Mesenchymal stem cell (in vitro differentiated cells and primary cell): ENCODE results near the gene WASHC4.
A peak's percentile ranks its signal among the peaks of the same experiment; 100 is the strongest.

Experiments used
- DNase-seq: peaks from one replicate; pipeline ENCODE4 v3.0.0-alpha.2; 2013
- H2AFZ ChIP-seq: one replicate; pipeline ENCODE4 v1.6.1; 2013; ENCODE audit warnings: low read depth, mild to moderate bottlenecking, control low read depth, inconsistent platforms, low read length, moderate library complexity
- H2AK5ac ChIP-seq: 2 replicates; pipeline ENCODE4 v1.6.1; 2013; ENCODE audit warnings: low read length, moderate library complexity, mild to moderate bottlenecking, inconsistent platforms; ENCODE audit not compliant: severe bottlenecking
- H2BK120ac ChIP-seq: one replicate; pipeline ENCODE4 v1.6.1; 2013; ENCODE audit warnings: low read depth, mild to moderate bottlenecking, inconsistent platforms, low read length, moderate library complexity
- H2BK12ac ChIP-seq, 2 experiments: one replicate each; pipeline ENCODE4 v1.6.1; 2013; ENCODE audit warnings: inconsistent platforms in 2 of 2, low read length in 2 of 2, mild to moderate bottlenecking in 2 of 2, moderate library complexity in 2 of 2, control low read depth in 1 of 2
- H2BK15ac ChIP-seq: one replicate; pipeline ENCODE4 v1.6.1; 2013; ENCODE audit warnings: mild to moderate bottlenecking, low read depth, inconsistent platforms; ENCODE audit not compliant: poor library complexity, severe bottlenecking
- H2BK5ac ChIP-seq: 2 replicates; pipeline ENCODE4 v1.6.1; 2013; ENCODE audit warnings: low read depth, mild to moderate bottlenecking, low read length, control low read depth, inconsistent platforms; ENCODE audit not compliant: poor library complexity, severe bottlenecking
- H3K14ac ChIP-seq, 2 experiments: one replicate each; pipeline ENCODE4 v1.6.1; 2013; ENCODE audit warnings: inconsistent platforms in 2 of 2, low read length in 2 of 2, control low read depth in 1 of 2, mild to moderate bottlenecking in 1 of 2, moderate library complexity in 1 of 2
- H3K18ac ChIP-seq, 2 experiments: one replicate each; pipeline ENCODE4 v1.6.1; 2013; ENCODE audit warnings: inconsistent platforms in 2 of 2, low read length in 2 of 2, control low read depth in 1 of 2, low read depth in 1 of 2, mild to moderate bottlenecking in 1 of 2
- H3K23ac ChIP-seq, 2 experiments: one replicate each; pipeline ENCODE4 v1.6.1; 2013; ENCODE audit warnings: inconsistent platforms in 2 of 2, low read length in 2 of 2, mild to moderate bottlenecking in 2 of 2, moderate library complexity in 2 of 2, control low read depth in 1 of 2
- H3K27ac ChIP-seq: 2 replicates; pipeline ENCODE4 v1.5.1; 2013; ENCODE audit warnings: mild to moderate bottlenecking, moderate library complexity, low read length, control low read depth, inconsistent platforms; ENCODE audit not compliant: poor library complexity, severe bottlenecking
- H3K27me3 ChIP-seq, 2 experiments: 2 replicates each; pipeline versions ENCODE4 v1.6.1 to v1.7.0; 2013; ENCODE audit warnings: low read length in 2 of 2, mild to moderate bottlenecking in 2 of 2, moderate library complexity in 2 of 2, control low read depth in 1 of 2, inconsistent platforms in 1 of 2; ENCODE audit not compliant: control insufficient read depth in 1 of 2, insufficient read depth in 1 of 2
- H3K36me3 ChIP-seq, 2 experiments: 2 replicates each; pipeline versions ENCODE4 v1.6.1 to v1.7.0; 2013; ENCODE audit warnings: low read length in 2 of 2, control low read depth in 1 of 2, inconsistent platforms in 1 of 2, low read depth in 1 of 2, mild to moderate bottlenecking in 1 of 2; ENCODE audit not compliant: insufficient read depth in 2 of 2, control insufficient read depth in 1 of 2
- H3K4ac ChIP-seq, 2 experiments: one replicate each; pipeline ENCODE4 v1.6.1; 2013; ENCODE audit warnings: inconsistent platforms in 2 of 2, low read length in 2 of 2, mild to moderate bottlenecking in 2 of 2, moderate library complexity in 2 of 2, control low read depth in 1 of 2, low read depth in 1 of 2
- H3K4me1 ChIP-seq: 2 replicates; pipeline ENCODE4 v1.6.1; 2013; ENCODE audit warnings: low read depth, low read length, control low read depth; ENCODE audit not compliant: control insufficient read depth, insufficient read depth
- H3K4me2 ChIP-seq: 2 replicates; pipeline ENCODE4 v1.6.1; 2013; ENCODE audit warnings: low read length, mild to moderate bottlenecking, inconsistent platforms; ENCODE audit not compliant: poor library complexity, severe bottlenecking
- H3K4me3 ChIP-seq, 2 experiments: 2 replicates each; pipeline versions ENCODE4 v1.5.1 to v1.7.0; 2013; ENCODE audit warnings: low read length in 2 of 2, mild to moderate bottlenecking in 2 of 2, control low read depth in 1 of 2, low read depth in 1 of 2; ENCODE audit not compliant: insufficient read depth in 1 of 2
- H3K79me1 ChIP-seq: replicated peaks from 2 replicates; pipeline ENCODE4 v1.6.1; 2013; ENCODE audit warnings: mild to moderate bottlenecking, control low read depth, low read length, inconsistent platforms; ENCODE audit not compliant: poor library complexity, severe bottlenecking
- H3K9ac ChIP-seq: 2 replicates; pipeline ENCODE4 v1.7.0; 2013; ENCODE audit warnings: mild to moderate bottlenecking, low read length, moderate library complexity
- H3K9me3 ChIP-seq: 2 replicates; pipeline ENCODE4 v1.7.0; 2013; ENCODE audit warnings: mild to moderate bottlenecking, low read length; ENCODE audit not compliant: control insufficient read depth
- H4K8ac ChIP-seq: one replicate; pipeline ENCODE4 v1.6.1; 2013; ENCODE audit warnings: inconsistent platforms, mild to moderate bottlenecking, low read length, moderate library complexity
- H4K91ac ChIP-seq: one replicate; pipeline ENCODE4 v1.6.1; 2013; ENCODE audit warnings: mild to moderate bottlenecking, low read length, inconsistent platforms
- WGBS: methylation state at CpG from one replicate; pipeline ENCODE4 v1.1.7; 2013; ENCODE audit warnings: mixed read lengths; 5-methylcytosine and 5-hydroxymethylcytosine counted together

The WASHC4 gene

DNA sequence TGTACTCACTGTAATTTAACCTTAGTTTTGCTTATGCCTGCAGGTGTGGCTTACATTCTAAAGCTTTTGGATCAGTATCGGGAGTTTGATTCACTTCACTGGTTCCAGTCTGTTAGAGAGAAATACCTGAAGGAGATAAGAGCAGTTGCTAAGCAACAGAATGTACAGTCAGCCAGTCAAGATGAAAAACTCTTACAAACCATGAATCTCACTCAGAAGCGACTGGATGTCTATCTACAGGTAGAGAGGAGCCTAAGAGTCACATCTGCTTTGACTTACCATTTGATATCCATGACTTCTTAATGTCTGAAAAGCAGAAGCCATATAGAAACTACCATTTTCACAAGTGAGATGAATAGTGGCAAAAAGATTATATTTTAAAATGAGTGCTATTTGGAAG lies 56.5 kb downstream of the WASHC4 start:
- H4K91ac ChIP-seq: no peak overlapping the region
- no peak overlapping the region for H2AK5ac ChIP-seq
- no peak overlapping the region for H2BK15ac ChIP-seq
- no peak overlapping the region for H2BK12ac ChIP-seq
- no peak overlapping the region for H3K27ac ChIP-seq
- H2BK5ac ChIP-seq: no peak overlapping the region
- H3K4me1 ChIP-seq: peaks cover 1% of the 10 kb centered on the region
- H3K9ac ChIP-seq: no peak overlapping the region
- 100% methylated on average over 1 of the region's 2 CpGs for WGBS
- no peak overlapping the region for H3K4ac ChIP-seq
- H3K14ac ChIP-seq: no peak overlapping the region
- H2AFZ ChIP-seq: no peak overlapping the region
- no peaks in the 10 kb centered on the region for H3K27me3 ChIP-seq
- no peak overlapping the region for H2BK120ac ChIP-seq
- H3K9me3 ChIP-seq: no peaks in the 10 kb centered on the region
- no peak overlapping the region for H3K23ac ChIP-seq
- no peak overlapping the region for H3K4me3 ChIP-seq
- peaks cover 1% of the 10 kb centered on the region for H3K79me1 ChIP-seq
- H3K18ac ChIP-seq: no peak overlapping the region
- no peak overlapping the region for H3K4me2 ChIP-seq
- DNase-seq: no peak
- H4K8ac ChIP-seq: no peak overlapping the region
- H3K36me3 ChIP-seq: peaks cover 6 to 99% of the 10 kb centered on the region in 2 experiments

DNA sequence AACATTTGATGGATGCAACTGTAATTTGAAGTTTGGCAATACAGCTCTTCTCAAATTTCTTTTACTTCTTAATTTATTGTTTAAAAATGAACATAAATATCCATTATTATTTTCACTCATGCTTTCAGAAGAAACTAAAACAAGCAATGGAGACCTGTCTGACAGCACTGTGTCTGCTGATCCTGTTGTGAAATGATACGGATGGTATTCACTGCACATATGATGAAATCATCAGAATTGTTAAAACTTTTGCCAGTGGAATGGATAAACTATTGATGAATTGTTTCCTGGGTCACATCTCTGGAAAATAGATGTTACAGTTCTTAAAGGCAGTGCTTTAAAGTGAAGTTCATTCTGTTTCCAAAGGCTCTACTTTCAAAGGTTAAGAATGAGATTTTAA lies 59.2 kb downstream of the WASHC4 start:
- H3K9ac ChIP-seq: peak overlapping the region; percentile 38
- H3K4ac ChIP-seq: no peak overlapping the region
- no peak overlapping the region for H2BK120ac ChIP-seq
- H3K23ac ChIP-seq: no peak overlapping the region
- no peaks in the 10 kb centered on the region for H3K9me3 ChIP-seq
- peaks cover 1% of the 10 kb centered on the region for H3K79me1 ChIP-seq
- no peak overlapping the region for H3K27ac ChIP-seq
- no peaks in the 10 kb centered on the region for H3K4me1 ChIP-seq
- no peak overlapping the region for H3K18ac ChIP-seq
- H4K91ac ChIP-seq: no peak overlapping the region
- H2BK12ac ChIP-seq: no peak overlapping the region
- H3K4me3 ChIP-seq: no peak overlapping the region
- H2AK5ac ChIP-seq: no peak overlapping the region
- H2BK15ac ChIP-seq: no peak overlapping the region
- no peak overlapping the region for H4K8ac ChIP-seq
- WGBS: 85% methylated on average over 1 of the region's 1 CpG
- DNase-seq: peak; percentile 18
- H2AFZ ChIP-seq: no peak overlapping the region
- no peak overlapping the region for H3K4me2 ChIP-seq
- peaks cover 5 to 99% of the 10 kb centered on the region in 2 experiments for H3K36me3 ChIP-seq
- H3K14ac ChIP-seq: no peak overlapping the region
- H2BK5ac ChIP-seq: no peak overlapping the region
- H3K27me3 ChIP-seq: no peaks in the 10 kb centered on the region

DNA sequence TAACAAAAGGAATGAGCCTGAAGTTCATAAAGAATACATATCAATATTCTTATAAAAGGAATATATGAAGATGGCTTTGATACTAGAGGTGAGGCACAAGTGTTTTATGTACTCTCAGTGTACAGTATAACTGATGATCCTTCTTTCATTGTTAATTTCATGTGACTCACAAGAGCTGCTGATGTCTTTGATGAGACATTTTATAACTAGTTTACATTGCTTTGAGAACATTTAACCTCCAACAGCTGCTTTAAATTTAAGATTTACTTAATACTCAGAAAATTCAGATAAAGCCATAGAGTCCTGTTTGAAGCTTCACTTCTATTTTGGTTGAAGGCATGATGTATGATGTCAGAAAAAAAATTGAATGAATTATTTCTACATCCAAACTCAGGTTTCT lies 59.8 kb downstream of the WASHC4 start:
- Histone ChIP-seq H3K4me3 (no peak overlapping the region), H3K4me2 (no peak overlapping the region), H2BK15ac (no peak overlapping the region), H3K18ac (no peak overlapping the region), H3K9me3 (no peaks in the 10 kb centered on the region), H2BK120ac (no peak overlapping the region), H3K14ac (no peak overlapping the region), H2BK5ac (no peak overlapping the region), H3K23ac (no peak overlapping the region), H4K8ac (no peak overlapping the region), H3K27me3 (no peaks in the 10 kb centered on the region), H2AK5ac (no peak overlapping the region), H4K91ac (no peak overlapping the region), H3K9ac (peak overlapping the region; percentile 38), H3K4me1 (no peaks in the 10 kb centered on the region), H3K79me1 (peaks cover 2% of the 10 kb centered on the region), H3K4ac (no peak overlapping the region), H3K36me3 (peaks cover 5 to 97% of the 10 kb centered on the region in 2 experiments), H2BK12ac (no peak overlapping the region), H2AFZ (no peak overlapping the region), H3K27ac (no peak overlapping the region)
- DNase-seq: no peak

DNA sequence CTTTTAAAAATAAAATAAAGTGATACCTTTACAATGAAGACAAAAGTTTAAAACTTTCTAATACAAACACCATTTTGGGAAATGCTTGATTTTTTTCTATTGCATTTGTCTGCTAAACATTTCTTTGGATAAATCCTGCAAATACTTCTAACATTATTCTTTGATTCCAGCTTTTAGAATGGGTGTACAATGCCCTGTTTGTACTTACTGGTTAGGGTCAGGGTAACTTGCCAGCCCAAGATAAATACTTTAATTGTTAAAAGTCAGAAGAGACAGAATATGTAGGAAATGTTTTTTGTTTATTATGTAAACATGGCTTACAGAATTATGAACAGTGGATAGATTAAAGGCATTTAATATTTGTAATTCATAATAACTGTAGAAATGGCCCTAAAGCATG lies 60.5 kb downstream of the WASHC4 start:
- Histone ChIP-seq H3K9me3 (no peaks in the 10 kb centered on the region), H3K27me3 (no peaks in the 10 kb centered on the region), H2BK12ac (no peak overlapping the region), H3K9ac (peak overlapping the region; percentile 38), H4K8ac (no peak overlapping the region), H3K4me3 (no peak overlapping the region), H3K4ac (no peak overlapping the region), H2AFZ (no peak overlapping the region), H3K36me3 (peaks cover 5 to 94% of the 10 kb centered on the region in 2 experiments), H3K23ac (no peak overlapping the region), H3K4me2 (no peak overlapping the region), H3K27ac (no peak overlapping the region), H3K4me1 (no peaks in the 10 kb centered on the region), H2BK120ac (no peak overlapping the region), H2BK15ac (no peak overlapping the region), H2AK5ac (no peak overlapping the region), H3K14ac (no peak overlapping the region), H3K79me1 (peaks cover 2% of the 10 kb centered on the region), H3K18ac (no peak overlapping the region), H2BK5ac (no peak overlapping the region), H4K91ac (no peak overlapping the region)
- DNase-seq: no peak
